H9 (cell line): ENCODE measurements around the gene SGTB. TPM values are rescaled to one million over a fixed set of nuclear protein-coding genes. Genes with fewer than 3 reads are reported as not detected.

Source experiments
- DNase-seq: peaks from one replicate; pipeline ENCODE4 v3.0.0-alpha.2; 2017
- H2AFZ ChIP-seq: one replicate; pipeline ENCODE4 v1.6.1; 2013; ENCODE audit warnings: mild to moderate bottlenecking, low read length, control low read depth, moderate library complexity
- H2AK5ac ChIP-seq: 2 replicates; pipeline ENCODE4 v1.6.1; 2013; ENCODE audit warnings: low read length, control low read depth, mixed read lengths; ENCODE audit not compliant: insufficient read length
- H2BK120ac ChIP-seq: one replicate; pipeline ENCODE4 v1.6.1; 2013; ENCODE audit warnings: low read depth, mild to moderate bottlenecking, low read length, control low read depth, inconsistent platforms; ENCODE audit not compliant: poor library complexity, severe bottlenecking
- H2BK12ac ChIP-seq: 2 replicates; pipeline ENCODE4 v1.6.1; 2013; ENCODE audit warnings: low read length, control low read depth, mixed read lengths, low read depth; ENCODE audit not compliant: insufficient read length
- H2BK15ac ChIP-seq: 2 replicates; pipeline ENCODE4 v1.6.1; 2013; ENCODE audit warnings: low read depth, low read length, control low read depth
- H2BK20ac ChIP-seq: one replicate; pipeline ENCODE4 v1.6.1; 2013; ENCODE audit warnings: low read depth, mild to moderate bottlenecking, low read length, control low read depth, inconsistent platforms; ENCODE audit not compliant: poor library complexity, severe bottlenecking
- H2BK5ac ChIP-seq: 2 replicates; pipeline ENCODE4 v1.6.1; 2013; ENCODE audit warnings: low read length, control low read depth, mixed read lengths; ENCODE audit not compliant: insufficient read length
- H3K14ac ChIP-seq: 2 replicates; pipeline ENCODE4 v1.6.1; 2013; ENCODE audit warnings: low read length, control low read depth; ENCODE audit not compliant: insufficient read depth
- H3K18ac ChIP-seq: 2 replicates; pipeline ENCODE4 v1.6.1; 2013; ENCODE audit warnings: low read depth, mild to moderate bottlenecking, mixed read lengths, low read length, control low read depth; ENCODE audit not compliant: insufficient read length
- H3K23ac ChIP-seq: 2 replicates; pipeline ENCODE4 v1.6.1; 2013; ENCODE audit warnings: low read length, control low read depth, mixed read lengths, low read depth; ENCODE audit not compliant: insufficient read length
- H3K23me2 ChIP-seq: 2 replicates; pipeline ENCODE4 v1.6.1; 2013; ENCODE audit warnings: low read depth, mild to moderate bottlenecking, mixed read lengths, low read length, control low read depth; ENCODE audit not compliant: insufficient read length, poor library complexity, severe bottlenecking
- H3K27ac ChIP-seq: 2 replicates; pipeline ENCODE4 v1.5.1; 2013; ENCODE audit warnings: low read length, control low read depth, mixed read lengths, low read depth; ENCODE audit not compliant: insufficient read length
- H3K27me3 ChIP-seq: 2 replicates; pipeline ENCODE4 v1.6.1; 2013; ENCODE audit warnings: low read length, control low read depth, inconsistent platforms; ENCODE audit not compliant: insufficient read depth
- H3K4ac ChIP-seq: 2 replicates; pipeline ENCODE4 v1.6.1; 2013; ENCODE audit warnings: low read depth, mild to moderate bottlenecking, control low read depth, inconsistent platforms, low read length, moderate library complexity
- H3K4me1 ChIP-seq: 2 replicates; pipeline ENCODE4 v1.6.1; 2013; ENCODE audit warnings: low read length, control low read depth, inconsistent platforms; ENCODE audit not compliant: insufficient read depth
- H3K4me2 ChIP-seq: 2 replicates; pipeline ENCODE4 v1.6.1; 2013; ENCODE audit warnings: low read length, control low read depth, mixed read lengths; ENCODE audit not compliant: insufficient read length, insufficient read depth
- H3K56ac ChIP-seq: 2 replicates; pipeline ENCODE4 v1.6.1; 2013; ENCODE audit warnings: low read depth, mild to moderate bottlenecking, mixed read lengths, low read length, control low read depth; ENCODE audit not compliant: insufficient read length
- H3K79me1 ChIP-seq: 2 replicates; pipeline ENCODE4 v1.6.1; 2013; ENCODE audit warnings: low read depth, mild to moderate bottlenecking, moderate library complexity, low read length, control low read depth, inconsistent platforms; ENCODE audit not compliant: insufficient read depth, poor library complexity, severe bottlenecking
- H3K79me2 ChIP-seq: 2 replicates; pipeline ENCODE4 v1.6.1; 2013; ENCODE audit warnings: low read length, control low read depth, inconsistent platforms; ENCODE audit not compliant: insufficient read depth
- H3K9ac ChIP-seq: 2 replicates; pipeline ENCODE4 v1.6.1; 2013; ENCODE audit warnings: low read length, control low read depth, mixed read lengths; ENCODE audit not compliant: insufficient read length; ENCODE audit errors: extremely low read depth
- H3K9me3 ChIP-seq: one replicate; pipeline ENCODE4 v1.6.1; 2013; ENCODE audit warnings: low read depth, low read length, inconsistent platforms; ENCODE audit not compliant: control insufficient read depth
- H3T11ph ChIP-seq: one replicate; pipeline ENCODE4 v1.6.1; 2013; ENCODE audit warnings: mild to moderate bottlenecking, low read length, control low read depth, inconsistent platforms
- H4K20me1 ChIP-seq: one replicate; pipeline ENCODE4 v1.6.1; 2013; ENCODE audit not compliant: control insufficient read depth, insufficient read length, insufficient read depth
- H4K5ac ChIP-seq: 2 replicates; pipeline ENCODE4 v1.6.1; 2013; ENCODE audit warnings: low read depth, mild to moderate bottlenecking, mixed read lengths, low read length, control low read depth; ENCODE audit not compliant: insufficient read length
- H4K8ac ChIP-seq: replicated peaks from 2 replicates; pipeline ENCODE4 v1.6.1; 2013; ENCODE audit warnings: low read length, control low read depth, mixed read lengths, low read depth; ENCODE audit not compliant: insufficient read length
- H4K91ac ChIP-seq: 2 replicates; pipeline ENCODE4 v1.6.1; 2013; ENCODE audit warnings: low read depth, mild to moderate bottlenecking, moderate library complexity, mixed read lengths, low read length, control low read depth; ENCODE audit not compliant: insufficient read length
- H3K27ac Mint-ChIP-seq, 3 experiments: 2 replicates in 2 of 3; 3 replicates in 1 of 3; pipeline ENCODE4 v1.8.0; 2020 to 2021; ENCODE audit warnings: mixed read lengths in 3 of 3, mild to moderate bottlenecking in 1 of 3, moderate library complexity in 1 of 3
- H3K27me3 Mint-ChIP-seq: 2 replicates; pipeline ENCODE4 v1.8.0; 2021; ENCODE audit warnings: low read depth, mild to moderate bottlenecking, moderate library complexity, mixed read lengths
- H3K36me3 Mint-ChIP-seq, 3 experiments: 2 replicates in 2 of 3; 3 replicates in 1 of 3; pipeline ENCODE4 v1.8.0; 2020 to 2021; ENCODE audit warnings: low read depth in 3 of 3, mixed read lengths in 3 of 3; ENCODE audit not compliant: insufficient read depth in 1 of 3
- H3K4me1 Mint-ChIP-seq, 2 experiments: 2 replicates each; pipeline ENCODE4 v1.8.0; 2020; ENCODE audit warnings: mixed read lengths in 2 of 2
- H3K4me3 Mint-ChIP-seq, 2 experiments: 2 replicates in 1 of 2; 3 replicates in 1 of 2; pipeline ENCODE4 v1.8.0; 2020 to 2021; ENCODE audit warnings: mild to moderate bottlenecking in 2 of 2, mixed read lengths in 2 of 2, moderate library complexity in 1 of 2
- H3K9me3 Mint-ChIP-seq, 2 experiments: 2 replicates in 1 of 2; 3 replicates in 1 of 2; pipeline ENCODE4 v1.8.0; 2020; ENCODE audit warnings: mild to moderate bottlenecking in 2 of 2, mixed read lengths in 2 of 2, moderate library complexity in 1 of 2
- WGBS: extraction: QIAGEN DNeasy Blood & Tissue Kit; methylation state at CpG from one replicate; pipeline ENCODE4 v1.1.7; 2013; ENCODE audit warnings: missing lambda C conversion rate, low lambda C conversion rate, mixed read lengths; ENCODE audit not compliant: insufficient read length; ENCODE audit errors: extremely low coverage; 5-methylcytosine and 5-hydroxymethylcytosine counted together
- total RNA-seq: library from RNA; stranded (reverse); gene quantifications from 2 replicates; pipeline ENCODE4 v1.2.1, GENCODE V29; 2021
- TF ChIP-seq, protein P1 (sequence below): fragments of 200-600 bp; sonication (generic); conservative IDR thresholded peaks from 3 replicates; pipeline ENCODE4 v1.8.0; 2021; ENCODE audit warnings: antibody characterized with exemption, mild to moderate bottlenecking

Gene SGTB
- total RNA-seq, 1 experiment from 2014 or later: 18.7 TPM

DNA sequence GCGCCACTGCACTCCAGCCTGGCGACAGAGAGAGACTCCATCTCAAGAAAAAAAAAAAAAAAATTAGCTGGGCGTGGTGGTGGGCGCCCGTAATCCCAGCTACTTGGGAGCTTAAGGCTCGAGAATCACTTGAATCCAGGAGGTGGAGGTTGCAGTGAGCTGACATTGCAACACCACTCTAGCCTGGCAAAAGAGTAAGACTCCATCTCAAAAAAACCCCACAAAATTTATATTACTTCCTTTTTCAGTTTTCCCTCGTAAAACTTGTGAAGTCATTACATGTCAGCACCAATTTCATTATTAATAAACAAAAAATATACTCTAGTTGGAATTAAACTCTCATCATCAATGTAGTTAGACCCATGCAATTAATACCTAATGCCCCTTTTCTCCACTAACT is 53.2 kb downstream of the SGTB start:
- H3K36me3 Mint-ChIP-seq: peaks cover 0 to 21% (median 2%) of the 10 kb centered on the region in 3 experiments; a peak in 4 of 7 replicates
- Histone ChIP-seq H3K23ac (no peak overlapping the region), H2BK15ac (no peak overlapping the region), H2BK120ac (no peak overlapping the region), H3K4ac (no peak overlapping the region), H3K14ac (no peak overlapping the region), H2AFZ (no peak overlapping the region), H4K8ac (no peak overlapping the region), H4K5ac (no peak overlapping the region), H3K79me1 (no peaks in the 10 kb centered on the region), H3K4me1 (no peaks in the 10 kb centered on the region), H3K18ac (no peak overlapping the region), H4K91ac (no peak overlapping the region), H3K27ac (no peak overlapping the region), H3T11ph (no peak overlapping the region), H3K4me2 (no peak overlapping the region), H4K20me1 (no peaks in the 10 kb centered on the region), H3K56ac (no peak overlapping the region), H3K23me2 (no peaks in the 10 kb centered on the region), H3K27me3 (no peaks in the 10 kb centered on the region), H3K79me2 (no peaks in the 10 kb centered on the region), H2BK5ac (no peak overlapping the region), H3K9me3 (no peaks in the 10 kb centered on the region), H3K9ac (no peak overlapping the region), H2AK5ac (no peak overlapping the region), H2BK12ac (no peak overlapping the region), H2BK20ac (no peak overlapping the region)
- 100% methylated on average over 1 of the region's 7 CpGs for WGBS
- H3K27ac Mint-ChIP-seq: no peak overlapping the region
- no peaks in the 10 kb centered on the region for H3K27me3 Mint-ChIP-seq
- H3K4me3 Mint-ChIP-seq: no peak overlapping the region
- no peak for DNase-seq
- TF ChIP-seq, protein P1, sequence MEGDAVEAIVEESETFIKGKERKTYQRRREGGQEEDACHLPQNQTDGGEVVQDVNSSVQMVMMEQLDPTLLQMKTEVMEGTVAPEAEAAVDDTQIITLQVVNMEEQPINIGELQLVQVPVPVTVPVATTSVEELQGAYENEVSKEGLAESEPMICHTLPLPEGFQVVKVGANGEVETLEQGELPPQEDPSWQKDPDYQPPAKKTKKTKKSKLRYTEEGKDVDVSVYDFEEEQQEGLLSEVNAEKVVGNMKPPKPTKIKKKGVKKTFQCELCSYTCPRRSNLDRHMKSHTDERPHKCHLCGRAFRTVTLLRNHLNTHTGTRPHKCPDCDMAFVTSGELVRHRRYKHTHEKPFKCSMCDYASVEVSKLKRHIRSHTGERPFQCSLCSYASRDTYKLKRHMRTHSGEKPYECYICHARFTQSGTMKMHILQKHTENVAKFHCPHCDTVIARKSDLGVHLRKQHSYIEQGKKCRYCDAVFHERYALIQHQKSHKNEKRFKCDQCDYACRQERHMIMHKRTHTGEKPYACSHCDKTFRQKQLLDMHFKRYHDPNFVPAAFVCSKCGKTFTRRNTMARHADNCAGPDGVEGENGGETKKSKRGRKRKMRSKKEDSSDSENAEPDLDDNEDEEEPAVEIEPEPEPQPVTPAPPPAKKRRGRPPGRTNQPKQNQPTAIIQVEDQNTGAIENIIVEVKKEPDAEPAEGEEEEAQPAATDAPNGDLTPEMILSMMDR: no peak
- H3K4me1 Mint-ChIP-seq: no peaks in the 10 kb centered on the region
- H3K9me3 Mint-ChIP-seq: no peaks in the 10 kb centered on the region
